Activated naive CD4-positive, alpha-beta T cell treated with anti-CD3 and anti-CD28 coated beads, Interleukin-2, amount 50 U/mL, for 72 hours (primary cell): ENCODE measurements around the gene ZNF503. TPM values are rescaled to one million over a fixed set of nuclear protein-coding genes. Genes with fewer than 3 reads are reported as not detected.

Source experiments
- ATAC-seq, 2 donors: fragments of 150-1000 bp; cut with Tn5 transposase; 2 replicates each; pipeline ENCODE4 v1.10.0; 2021; ENCODE audit warnings: mild to moderate bottlenecking in 2 of 2, moderate library complexity in 2 of 2
- DNase-seq, 2 donors: peaks; one replicate each; pipeline ENCODE4 v3.0.0; 2021 to 2022; ENCODE audit warnings: low spot score in 2 of 2
- H3K27ac Mint-ChIP-seq, 2 donors: one replicate each; pipeline ENCODE4 v1.8.0; 2022; ENCODE audit warnings: mild to moderate bottlenecking in 2 of 2, mixed read lengths in 2 of 2
- H3K36me3 Mint-ChIP-seq, 2 donors: one replicate each; pipeline ENCODE4 v1.8.0; 2022; ENCODE audit warnings: mixed read lengths in 2 of 2
- H3K9me3 Mint-ChIP-seq, 2 donors: one replicate each; pipeline ENCODE4 v1.8.0; 2022; ENCODE audit warnings: mixed read lengths in 2 of 2
- total RNA-seq, 2 donors: library from RNA; stranded (reverse); gene quantifications; one replicate each; pipeline ENCODE4 v1.2.3, GENCODE V29; 2022

Gene ZNF503, protein sequence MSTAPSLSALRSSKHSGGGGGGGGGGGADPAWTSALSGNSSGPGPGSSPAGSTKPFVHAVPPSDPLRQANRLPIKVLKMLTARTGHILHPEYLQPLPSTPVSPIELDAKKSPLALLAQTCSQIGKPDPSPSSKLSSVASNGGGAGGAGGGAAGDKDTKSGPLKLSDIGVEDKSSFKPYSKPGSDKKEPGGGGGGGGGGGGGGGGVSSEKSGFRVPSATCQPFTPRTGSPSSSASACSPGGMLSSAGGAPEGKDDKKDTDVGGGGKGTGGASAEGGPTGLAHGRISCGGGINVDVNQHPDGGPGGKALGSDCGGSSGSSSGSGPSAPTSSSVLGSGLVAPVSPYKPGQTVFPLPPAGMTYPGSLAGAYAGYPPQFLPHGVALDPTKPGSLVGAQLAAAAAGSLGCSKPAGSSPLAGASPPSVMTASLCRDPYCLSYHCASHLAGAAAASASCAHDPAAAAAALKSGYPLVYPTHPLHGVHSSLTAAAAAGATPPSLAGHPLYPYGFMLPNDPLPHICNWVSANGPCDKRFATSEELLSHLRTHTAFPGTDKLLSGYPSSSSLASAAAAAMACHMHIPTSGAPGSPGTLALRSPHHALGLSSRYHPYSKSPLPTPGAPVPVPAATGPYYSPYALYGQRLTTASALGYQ
- under 1 TPM; 0.16 to 0.93 TPM for total RNA-seq

- peaks cover 5 to 22% of the 10 kb centered on the region in 2 donors for H3K36me3 Mint-ChIP-seq
- peak in 1 of 2 donors; percentile 69 for DNase-seq
- H3K9me3 Mint-ChIP-seq = peaks cover 0 to 4% of the 10 kb centered on the region in 2 donors
- no peak within 1 kb of the TSS for H3K27ac Mint-ChIP-seq
- ATAC-seq = peak; percentile 63 to 76
These were observed at the start of gene ZNF503 for GRCh38 chr10:75401569-75402485. ZNF503 (minus strand) TSS chr10:75401764; CDS start chr10:75401419, 345 bp downstream.

DNA sequence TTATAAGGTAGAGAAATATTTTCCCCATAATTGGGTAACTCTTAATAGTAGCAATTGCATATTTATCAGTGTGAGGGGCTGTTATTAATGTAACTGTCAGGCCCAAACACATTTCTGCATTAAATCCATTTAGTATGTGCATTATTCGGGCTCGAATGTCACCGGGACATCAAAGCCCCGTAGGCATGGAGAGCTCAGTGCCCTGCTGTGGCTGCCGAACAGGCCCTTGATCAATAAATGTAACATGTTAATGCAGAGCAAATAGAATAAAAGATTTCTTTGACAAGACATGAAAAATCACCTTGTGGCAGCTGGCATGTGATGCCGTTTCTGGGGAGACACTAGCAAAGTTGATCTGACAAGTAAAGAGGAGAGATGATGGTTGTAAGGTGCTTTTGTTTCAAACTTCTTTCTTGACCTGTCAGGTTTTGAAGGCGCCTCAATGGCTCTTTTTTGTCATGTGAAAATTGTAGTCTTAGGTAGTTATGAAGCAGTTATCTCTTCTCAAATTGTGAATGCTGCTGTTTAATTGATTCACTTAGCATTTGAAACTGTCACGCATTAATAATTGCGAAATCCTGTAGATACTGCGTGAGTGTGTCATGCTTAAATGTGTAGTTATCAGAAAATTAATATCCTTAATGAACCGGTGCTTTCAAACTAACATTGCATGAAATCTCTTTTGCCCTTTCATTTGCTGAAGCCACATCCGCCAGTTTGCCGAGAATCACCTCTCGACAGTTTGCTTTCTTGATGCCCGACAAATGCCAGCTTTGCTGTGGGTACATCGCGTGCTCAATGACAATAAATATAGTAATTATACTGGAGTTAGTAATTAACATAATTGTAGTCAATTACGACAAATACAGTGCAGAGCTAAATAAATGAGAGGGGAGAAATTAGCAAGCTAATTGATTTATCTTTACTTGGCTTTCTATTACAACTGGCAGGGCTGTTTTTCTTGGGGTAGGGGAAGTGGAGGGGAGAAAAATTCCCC is 49.4 kb upstream of the ZNF503 start:
- H3K36me3 Mint-ChIP-seq = no peaks in the 10 kb centered on the region
- H3K9me3 Mint-ChIP-seq = peaks cover 5 to 10% of the 10 kb centered on the region in 2 donors
- no peak overlapping the region for H3K27ac Mint-ChIP-seq
- ATAC-seq = no peak
- DNase-seq = no peak

- no peak for DNase-seq
- H3K36me3 Mint-ChIP-seq = no peaks in the 10 kb centered on the region
- no peak for ATAC-seq
- peaks cover 5 to 10% of the 10 kb centered on the region in 2 donors for H3K9me3 Mint-ChIP-seq
- no peak overlapping the region for H3K27ac Mint-ChIP-seq
These were observed 48.5 kb upstream of the ZNF503 start for GRCh38 chr10:75450075-75450445.

DNA sequence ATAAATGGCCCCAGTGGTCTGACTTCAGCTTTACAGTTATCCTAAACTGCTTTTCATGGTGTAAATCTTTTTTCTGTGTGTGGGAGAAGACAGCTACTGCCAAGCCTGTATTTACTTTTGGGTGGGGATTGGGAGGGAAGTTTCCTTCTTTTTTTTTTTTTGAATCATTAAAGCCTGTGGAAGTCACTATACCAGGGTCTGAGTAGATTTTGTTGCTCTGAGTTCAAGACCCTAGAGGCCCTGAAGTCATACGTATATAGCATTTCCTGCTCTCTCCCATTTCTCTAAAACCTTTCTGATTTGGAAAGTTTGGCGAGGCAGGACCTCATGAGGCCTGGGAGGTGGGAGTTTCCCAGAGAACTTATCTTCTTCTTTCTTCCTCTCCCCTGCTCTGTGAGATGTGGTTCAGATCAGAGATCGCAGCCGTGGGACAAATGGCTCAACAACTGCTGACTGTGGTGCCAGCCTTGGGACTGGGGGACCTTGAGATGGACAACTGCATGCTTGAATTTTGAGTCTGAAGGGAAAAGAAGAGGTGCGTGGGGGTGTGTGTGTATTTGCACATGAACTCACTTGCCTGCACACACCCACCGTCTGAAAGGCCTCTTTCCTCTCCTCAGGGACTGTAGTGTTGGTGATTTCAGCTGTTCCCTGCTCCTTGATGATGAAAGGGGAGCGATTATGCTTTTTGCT is 48.0 kb upstream of the ZNF503 start:
- no peaks in the 10 kb centered on the region for H3K36me3 Mint-ChIP-seq
- ATAC-seq (no peak), DNase-seq (no peak)
- H3K9me3 Mint-ChIP-seq = peaks cover 5 to 10% of the 10 kb centered on the region in 2 donors
- H3K27ac Mint-ChIP-seq = no peak overlapping the region

DNA sequence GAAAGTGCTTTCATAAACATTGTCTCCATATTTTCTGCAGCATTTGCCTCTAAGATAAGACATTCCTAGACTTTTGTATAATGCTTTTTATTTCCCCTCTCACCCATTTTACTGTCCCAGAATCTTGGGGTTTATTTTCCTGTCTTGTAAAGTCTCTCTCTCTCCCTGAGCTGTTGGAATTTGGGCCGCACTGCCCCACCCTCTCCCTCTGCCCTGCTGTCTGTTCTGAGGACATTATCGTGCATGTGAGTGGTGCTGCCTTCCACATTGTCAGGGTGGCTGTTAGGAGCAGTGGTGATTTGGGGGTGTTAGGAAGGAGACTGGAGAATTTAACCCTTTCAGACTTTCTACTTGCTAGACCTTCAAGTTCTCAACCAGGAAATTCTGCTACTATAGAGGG is 46.6 kb upstream of the ZNF503 start:
- no peak overlapping the region for H3K27ac Mint-ChIP-seq
- ATAC-seq (no peak), DNase-seq (no peak)
- H3K36me3 Mint-ChIP-seq = peaks cover 0 to 8% of the 10 kb centered on the region in 2 donors
- H3K9me3 Mint-ChIP-seq = peaks cover 9 to 20% of the 10 kb centered on the region in 2 donors

- no peak for DNase-seq
- H3K36me3 Mint-ChIP-seq = peaks cover 0 to 8% of the 10 kb centered on the region in 2 donors
- no peak for ATAC-seq
- peaks cover 9 to 24% of the 10 kb centered on the region in 2 donors for H3K9me3 Mint-ChIP-seq
- H3K27ac Mint-ChIP-seq = no peak overlapping the region
These were observed 44.9 kb upstream of the ZNF503 start for GRCh38 chr10:75446508-75446907.

GRCh38 chr10:75444781-75445386 is 43.3 kb upstream of the ZNF503 start:
- peaks cover 9 to 24% of the 10 kb centered on the region in 2 donors for H3K9me3 Mint-ChIP-seq
- H3K27ac Mint-ChIP-seq = no peak overlapping the region
- DNase-seq (no peak), ATAC-seq (no peak)
- H3K36me3 Mint-ChIP-seq = peaks cover 0 to 8% of the 10 kb centered on the region in 2 donors

- Mint-ChIP-seq H3K36me3 (peaks cover 0 to 8% of the 10 kb centered on the region in 2 donors), H3K27ac (no peak overlapping the region), H3K9me3 (peaks cover 9 to 24% of the 10 kb centered on the region in 2 donors)
- no peak for ATAC-seq
- no peak for DNase-seq
These were observed 41.8 kb upstream of the ZNF503 start for GRCh38 chr10:75443362-75443761.

DNA sequence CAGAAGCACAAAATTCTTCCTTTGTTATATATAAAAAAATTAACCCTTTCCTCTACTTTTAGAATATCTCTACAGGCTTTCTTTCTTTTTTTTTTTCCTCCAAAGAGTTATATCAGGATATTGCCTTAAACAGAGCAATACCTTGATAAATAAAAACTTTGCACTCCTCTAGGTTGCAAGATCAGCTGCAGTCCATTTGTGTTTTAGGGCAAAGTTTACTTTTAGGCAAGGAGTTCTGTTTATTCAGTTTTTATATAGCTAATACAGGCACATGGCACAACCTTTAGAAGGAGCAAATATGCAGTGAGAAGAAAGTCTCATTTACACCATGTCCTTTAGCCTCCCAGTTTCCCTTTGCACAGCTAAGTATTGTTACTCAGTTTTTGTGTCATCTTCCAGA is 40.1 kb upstream of the ZNF503 start:
- no peak for ATAC-seq
- no peak for DNase-seq
- peaks cover 9 to 22% of the 10 kb centered on the region in 2 donors for H3K9me3 Mint-ChIP-seq
- H3K27ac Mint-ChIP-seq = no peak overlapping the region
- H3K36me3 Mint-ChIP-seq = peaks cover 0 to 8% of the 10 kb centered on the region in 2 donors

DNA sequence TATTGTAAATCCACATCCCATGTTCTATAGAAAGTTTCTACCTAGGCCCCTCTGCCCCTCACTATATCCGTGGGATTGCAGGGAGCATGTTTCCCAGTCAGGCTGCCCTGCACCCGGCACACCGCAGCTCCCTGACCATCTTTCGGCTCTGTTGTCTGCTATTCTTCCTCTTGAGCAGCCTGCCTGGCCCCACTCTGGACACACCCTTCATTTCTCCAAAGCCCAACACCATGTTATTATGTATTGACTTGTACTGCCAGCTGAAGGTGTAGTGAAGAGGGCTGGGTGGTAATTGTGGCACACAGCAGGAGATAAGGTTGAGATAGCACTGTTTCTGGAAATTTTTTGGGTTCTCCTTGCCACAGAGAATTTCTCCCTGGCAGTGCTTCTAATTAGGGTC is 39.6 kb upstream of the ZNF503 start:
- no peak overlapping the region for H3K27ac Mint-ChIP-seq
- peaks cover 4 to 17% of the 10 kb centered on the region in 2 donors for H3K9me3 Mint-ChIP-seq
- ATAC-seq = no peak

DNA sequence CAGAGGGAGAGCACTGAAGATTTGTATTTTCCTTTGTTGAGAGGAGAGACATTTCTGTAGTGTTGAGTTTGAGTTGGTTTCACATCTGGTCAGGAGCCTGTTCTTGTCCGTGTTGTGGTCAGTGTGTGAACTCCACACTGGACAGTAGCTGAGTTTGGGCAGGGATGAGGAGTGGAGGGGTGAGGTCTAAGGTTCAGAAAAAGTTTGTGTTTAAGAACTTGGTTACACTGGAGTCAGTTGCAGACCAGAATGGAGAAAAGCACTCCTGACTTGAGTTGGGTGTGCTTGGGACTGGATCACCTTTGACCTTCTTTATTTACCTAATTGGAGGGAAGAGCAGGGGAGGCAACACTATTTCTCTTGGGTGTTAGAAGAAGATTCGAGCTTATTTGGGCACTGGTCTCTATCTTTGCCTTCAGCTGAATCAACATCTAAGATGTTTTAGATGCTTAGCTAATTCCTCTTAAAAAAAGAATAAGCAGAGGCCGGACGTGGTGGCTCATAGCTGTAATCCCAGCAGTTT is 38.8 kb upstream of the ZNF503 start:
- ATAC-seq (no peak), DNase-seq (no peak)
- peaks cover 4 to 14% of the 10 kb centered on the region in 2 donors for H3K9me3 Mint-ChIP-seq
- H3K36me3 Mint-ChIP-seq = peaks cover 0 to 8% of the 10 kb centered on the region in 2 donors
- no peak overlapping the region for H3K27ac Mint-ChIP-seq

More for the DNA sequence above, 39.6 kb upstream of the ZNF503 start:
- H3K36me3 Mint-ChIP-seq = peaks cover 0 to 8% of the 10 kb centered on the region in 2 donors
- no peak for DNase-seq

DNA sequence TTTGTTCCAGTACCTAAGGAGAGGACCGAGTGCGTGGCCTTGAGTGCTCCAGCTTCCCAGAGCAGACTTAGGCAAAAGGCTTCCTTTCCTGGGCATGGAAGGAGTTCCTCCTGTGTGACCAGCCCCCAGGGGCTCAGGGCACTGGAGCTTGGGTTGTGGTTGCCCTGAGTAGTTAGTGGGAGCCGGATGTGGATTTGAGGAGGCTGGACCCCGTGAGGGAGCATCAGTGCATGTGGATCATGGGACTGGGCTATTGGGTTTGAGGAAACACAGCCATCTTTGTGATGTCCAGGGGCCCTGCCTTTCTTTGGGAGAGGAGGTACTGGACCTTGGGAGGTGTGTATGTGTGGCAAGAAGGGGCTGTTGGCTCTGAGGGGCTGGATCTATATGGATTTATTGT is 38.2 kb upstream of the ZNF503 start:
- peaks cover 4 to 14% of the 10 kb centered on the region in 2 donors for H3K9me3 Mint-ChIP-seq
- H3K36me3 Mint-ChIP-seq = peaks cover 0 to 8% of the 10 kb centered on the region in 2 donors
- ATAC-seq (no peak), DNase-seq (no peak)
- H3K27ac Mint-ChIP-seq = no peak overlapping the region

- Mint-ChIP-seq H3K9me3 (peaks cover 0 to 4% of the 10 kb centered on the region in 2 donors), H3K36me3 (no peaks in the 10 kb centered on the region), H3K27ac (no peak overlapping the region)
- ATAC-seq (no peak), DNase-seq (no peak)
These were observed 36.7 kb upstream of the ZNF503 start for GRCh38 chr10:75438275-75438674.

DNA sequence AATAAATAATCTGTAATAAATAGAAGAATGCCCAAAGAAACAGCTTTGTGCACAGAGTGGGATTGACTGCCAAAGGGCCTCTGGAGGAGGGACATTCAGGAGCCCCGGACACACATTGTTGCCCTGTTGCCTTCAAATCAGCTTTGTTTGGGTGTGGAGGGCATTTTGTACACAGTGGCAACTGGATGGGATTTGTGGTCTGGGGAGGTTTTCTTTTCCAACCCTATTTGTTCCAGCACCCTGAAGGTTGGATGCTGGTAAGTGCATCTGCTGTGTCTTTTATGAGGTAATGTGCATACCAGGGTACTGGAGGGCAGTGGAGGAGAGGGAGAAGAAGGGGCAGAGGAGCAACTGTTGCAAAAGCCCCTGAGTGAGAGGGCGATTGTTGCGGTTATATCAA is 36.1 kb upstream of the ZNF503 start:
- ATAC-seq (no peak), DNase-seq (no peak)
- Mint-ChIP-seq H3K27ac (no peak overlapping the region), H3K36me3 (no peaks in the 10 kb centered on the region), H3K9me3 (peaks cover 0 to 4% of the 10 kb centered on the region in 2 donors)

DNA sequence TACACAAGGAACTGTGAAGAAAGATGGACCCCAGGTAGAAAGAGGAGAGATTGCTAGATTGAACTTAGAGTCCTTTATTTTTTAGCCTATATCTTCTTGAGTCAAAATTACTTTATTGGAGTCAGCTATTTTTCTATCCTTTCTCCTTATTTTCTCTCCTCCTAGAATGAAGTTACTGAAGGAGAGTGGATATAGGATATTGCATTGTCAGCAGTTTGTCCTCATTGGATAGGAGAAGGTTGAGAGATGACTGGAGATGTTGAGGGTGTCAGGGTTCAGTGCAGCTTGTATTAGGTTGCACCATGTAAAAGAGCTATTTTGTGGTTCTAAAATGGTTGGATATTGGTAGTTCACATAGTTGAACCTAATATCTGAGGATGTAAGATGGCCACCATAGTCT is 35.3 kb upstream of the ZNF503 start:
- ATAC-seq = no peak
- no peaks in the 10 kb centered on the region for H3K36me3 Mint-ChIP-seq
- DNase-seq = no peak
- H3K9me3 Mint-ChIP-seq = no peaks in the 10 kb centered on the region
- H3K27ac Mint-ChIP-seq = no peak overlapping the region
